GM12891 (cell line): ENCODE data around the gene PDPK1.
"Not testable (repeated sequence)": the region's sequence is repeated elsewhere in the genome, so short reads cannot be mapped to it uniquely, and the experiment has no call there.

Experiments
- POLR2A ChIP-seq: IDR thresholded peaks from 2 replicates; pipeline ENCODE4 v1.6.1; 2011; ENCODE audit warnings: low read depth, low read length, control low read depth
- TAF1 ChIP-seq: IDR thresholded peaks from 2 replicates; pipeline ENCODE4 v1.6.1; 2011; ENCODE audit warnings: low read depth, low read length, control low read depth

DNA sequence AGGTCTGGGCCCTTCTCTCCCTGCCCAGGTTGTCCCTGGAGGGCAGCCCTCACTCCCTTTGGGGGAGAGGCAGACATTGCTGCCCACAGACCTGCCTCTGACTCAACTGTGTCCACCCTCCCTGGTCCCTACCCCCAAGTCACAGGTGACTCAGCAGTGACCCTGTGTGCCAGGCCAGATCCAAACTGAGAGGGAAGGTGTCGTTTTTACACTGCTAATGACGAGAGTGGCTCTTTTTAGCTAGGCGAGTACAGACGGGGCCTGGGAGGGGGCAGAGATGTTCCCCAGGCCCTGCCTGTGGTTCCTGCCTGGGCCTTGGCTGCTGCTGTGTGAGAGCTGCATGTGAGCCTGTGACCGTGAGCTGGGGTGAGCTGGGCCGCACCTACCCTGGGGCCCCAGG is 61.3 kb downstream of the PDPK1 start:
- TF ChIP-seq TAF1, POLR2A: not testable (repeated sequence)
